Keratinocyte (primary cell): ENCODE measurements around the gene KIN. TPM values are rescaled to one million over a fixed set of nuclear protein-coding genes. Genes with fewer than 3 reads are reported as not detected.

Experiments
- DNase-seq: peaks from one replicate; pipeline ENCODE4 v3.0.0-alpha.2; 2011; ENCODE audit warnings: low read depth, missing footprints, low spot score
- FAIRE-seq: peaks from 2 replicates; lab custom pipeline; 2011; peaks lifted over from hg19 to GRCh38; lab: Jason Lieb, UNC
- H2AFZ ChIP-seq: 2 replicates; pipeline ENCODE4 v1.6.0; 2012; ENCODE audit warnings: low read length, control low read depth, inconsistent platforms; ENCODE audit not compliant: control insufficient read depth
- H3K27ac ChIP-seq: 2 replicates; pipeline ENCODE4 v1.5.1; 2011; ENCODE audit warnings: low read length; ENCODE audit not compliant: control insufficient read depth, insufficient read depth
- H3K27me3 ChIP-seq: 3 replicates; pipeline ENCODE4 v1.6.0; 2011; ENCODE audit warnings: low read length; ENCODE audit not compliant: control insufficient read depth, insufficient read depth; ENCODE audit errors: extremely low read depth
- H3K36me3 ChIP-seq, 2 experiments: 2 replicates in 1 of 2; 3 replicates in 1 of 2; pipeline ENCODE4 v1.5.1; 2011; ENCODE audit warnings: low read length in 2 of 2, mild to moderate bottlenecking in 1 of 2; ENCODE audit not compliant: control insufficient read depth in 2 of 2, insufficient read depth in 2 of 2; ENCODE audit errors: extremely low read depth in 1 of 2
- H3K4me1 ChIP-seq: 3 replicates; pipeline ENCODE4 v1.5.1; 2011; ENCODE audit warnings: low read length; ENCODE audit not compliant: control insufficient read depth, insufficient read depth; ENCODE audit errors: extremely low read depth
- H3K4me2 ChIP-seq: 3 replicates; pipeline ENCODE4 v1.6.0; 2011; ENCODE audit warnings: low read depth, low read length; ENCODE audit not compliant: control insufficient read depth, insufficient read depth; ENCODE audit errors: extremely low read depth
- H3K4me3 ChIP-seq, 3 experiments: fragments of 200-600 bp in 1 of 3; sonication (generic) in 1 of 3; 2 replicates in 2 of 3; 3 replicates in 1 of 3; pipeline ENCODE4 v1.5.1; 2011 to 2016; ENCODE audit warnings: low read length in 3 of 3, mild to moderate bottlenecking in 3 of 3, control low read depth in 2 of 3, inconsistent platforms in 1 of 3, low read depth in 1 of 3, mixed read lengths in 1 of 3, mixed run types in 1 of 3, moderate library complexity in 1 of 3; ENCODE audit not compliant: control insufficient read depth in 2 of 3, insufficient read depth in 2 of 3; ENCODE audit errors: extremely low read depth in 1 of 3
- H3K79me2 ChIP-seq: 2 replicates; pipeline ENCODE4 v1.6.0; 2012; ENCODE audit warnings: low read length; ENCODE audit not compliant: control insufficient read depth, insufficient read depth
- H3K9ac ChIP-seq: 3 replicates; pipeline ENCODE4 v1.6.0; 2011; ENCODE audit warnings: low read length; ENCODE audit not compliant: control insufficient read depth, insufficient read depth; ENCODE audit errors: extremely low read depth
- H3K9me1 ChIP-seq: 3 replicates; pipeline ENCODE4 v1.6.0; 2011; ENCODE audit warnings: low read length; ENCODE audit not compliant: control insufficient read depth, insufficient read depth; ENCODE audit errors: extremely low read depth
- H3K9me3 ChIP-seq: 2 replicates; pipeline ENCODE4 v1.5.1; 2012; ENCODE audit warnings: low read depth, low read length; ENCODE audit not compliant: control insufficient read depth
- H4K20me1 ChIP-seq: 3 replicates; pipeline ENCODE4 v1.6.0; 2011; ENCODE audit warnings: low read length; ENCODE audit not compliant: control insufficient read depth, insufficient read depth; ENCODE audit errors: extremely low read depth
- CTCF ChIP-seq, 3 experiments: IDR thresholded peaks in 1 of 3; conservative IDR thresholded peaks in 1 of 3; optimal IDR thresholded peaks in 1 of 3; 2 replicates in 2 of 3; 3 replicates in 1 of 3; pipeline versions ENCODE3 to v1.5.1; 2011; ENCODE audit warnings: low read length in 3 of 3, mild to moderate bottlenecking in 3 of 3, moderate library complexity in 2 of 3, control low read depth in 1 of 3, inconsistent platforms in 1 of 3; ENCODE audit not compliant: insufficient read depth in 2 of 3; ENCODE audit errors: extremely low read depth in 1 of 3
- EZH2 ChIP-seq: IDR thresholded peaks from one replicate; pipeline ENCODE4 v1.6.1; 2012; ENCODE audit warnings: inconsistent platforms, mild to moderate bottlenecking, low read length, moderate library complexity
- dilution Hi-C: fragments of 300-500 bp; cut with MboI; formaldehyde crosslinking; loops from one replicate; pipeline ENCODE4 v1.7.0; 2020; ENCODE audit warnings: low sequenced_read_pairs; ENCODE audit not compliant: extremely low pct_ligation_motif_present
- polyA plus RNA-seq, 5 experiments: library from polyadenylated mRNA; depleted of rRNA in 3 of 5; stranded (reverse) in 3 of 5; stranded (forward) in 1 of 5; unstranded in 1 of 5; fragments of >200 nt; gene quantifications; 1 replicate in 1 of 5; 2 replicates in 3 of 5; 3 replicates in 1 of 5; pipeline versions ENCODE4 v1.2.1 to v1.2.3, GENCODE V29; 2011 to 2012; ENCODE audit warnings: missing spikeins in 2 of 5, low read depth in 1 of 5, low replicate concordance in 1 of 5

The KIN gene
- polyA plus RNA-seq, 1 donor (not counting 4 experiments of a cell fraction or from before 2014, with no cell fraction given), result 15.1 TPM

GRCh38 chr10:7773845-7774801, 13.7 kb downstream of the KIN start:
- Histone ChIP-seq H3K27ac (no peak overlapping the region), H3K79me2 (no peaks in the 10 kb centered on the region), H3K4me1 (no peaks in the 10 kb centered on the region), H2AFZ (no peak overlapping the region), H3K9me3 (no peaks in the 10 kb centered on the region), H3K4me2 (no peak overlapping the region), H4K20me1 (peaks cover 2% of the 10 kb centered on the region), H3K9me1 (no peaks in the 10 kb centered on the region), H3K27me3 (no peaks in the 10 kb centered on the region), H3K4me3 (no peak overlapping the region), H3K9ac (no peak overlapping the region), H3K36me3 (peaks cover 3 to 9% of the 10 kb centered on the region in 2 experiments)
- TF ChIP-seq CTCF (optimal IDR thresholded peaks at IDR 0.05 in 1 of 3, IDR thresholded peaks at IDR 0.05 in 1 of 3, conservative IDR thresholded peaks at IDR 0.05 in 1 of 3; ENCODE audit: extremely low read depth in 1 of 3, insufficient read depth in 2 of 3, low read length in 3 of 3) (no peak), EZH2 (no peak)
- DNase-seq (no peak), FAIRE-seq (no peak)
- dilution Hi-C loops, result no loop called here

- H3K9me1 ChIP-seq, result no peaks in the 10 kb centered on the region
- H4K20me1 ChIP-seq, result peaks cover 2% of the 10 kb centered on the region
- no peak overlapping the region for H3K4me3 ChIP-seq
- no peak overlapping the region for H2AFZ ChIP-seq
- peaks cover 5 to 13% of the 10 kb centered on the region in 2 experiments for H3K36me3 ChIP-seq
- no peaks in the 10 kb centered on the region for H3K79me2 ChIP-seq
- no peaks in the 10 kb centered on the region for H3K27me3 ChIP-seq
- no peaks in the 10 kb centered on the region for H3K4me1 ChIP-seq
- H3K9me3 ChIP-seq, result no peaks in the 10 kb centered on the region
- no peak overlapping the region for H3K27ac ChIP-seq
- H3K4me2 ChIP-seq, result no peak overlapping the region
- no peak overlapping the region for H3K9ac ChIP-seq
- no peak for FAIRE-seq
- no peak for DNase-seq
- dilution Hi-C loops, result no loop called here
- TF ChIP-seq CTCF (optimal IDR thresholded peaks at IDR 0.05 in 1 of 3, IDR thresholded peaks at IDR 0.05 in 1 of 3, conservative IDR thresholded peaks at IDR 0.05 in 1 of 3; ENCODE audit: extremely low read depth in 1 of 3, insufficient read depth in 2 of 3, low read length in 3 of 3) (no peak), EZH2 (no peak)
Observed at GRCh38 chr10:7768417-7768816, 19.4 kb downstream of the KIN start.
